DND-41 (cell line): Measurements from ENCODE around the gene SGO2.

ENCODE experiments used
- ATAC-seq: fragments of 200-7000 bp; cut with Tn5 transposase; 3 replicates; pipeline ENCODE4 v1.9.1; 2021; ENCODE audit warnings: low read depth; ENCODE audit not compliant: insufficient read depth
- DNase-seq: peaks from one replicate; pipeline ENCODE4 v3.0.0-alpha.2; 2020
- H2AFZ ChIP-seq: 2 replicates; pipeline ENCODE4 v1.6.0; 2012; ENCODE audit warnings: low read depth, low read length
- H3K27ac ChIP-seq: 2 replicates; pipeline ENCODE4 v1.5.1; 2012; ENCODE audit warnings: low read length, inconsistent platforms
- H3K27me3 ChIP-seq: fragments of 200-600 bp; sonication (generic); 2 replicates; pipeline ENCODE4 v1.6.0; 2012; ENCODE audit warnings: low read length, mild to moderate bottlenecking, inconsistent platforms; ENCODE audit not compliant: insufficient read depth, poor library complexity
- H3K36me3 ChIP-seq: 2 replicates; pipeline ENCODE4 v1.5.1; 2012; ENCODE audit warnings: low read length, inconsistent platforms; ENCODE audit not compliant: insufficient read depth
- H3K4me1 ChIP-seq: 2 replicates; pipeline ENCODE4 v1.5.1; 2012; ENCODE audit warnings: mild to moderate bottlenecking, low read length; ENCODE audit not compliant: insufficient read depth
- H3K4me2 ChIP-seq: 2 replicates; pipeline ENCODE4 v1.6.0; 2012; ENCODE audit warnings: mild to moderate bottlenecking, moderate library complexity, low read length, inconsistent platforms; ENCODE audit not compliant: insufficient read depth
- H3K4me3 ChIP-seq, 2 experiments: fragments of 200-600 bp in 1 of 2; shearing (Covaris generic) in 1 of 2; 2 replicates each; pipeline ENCODE4 v1.5.1; 2012 to 2016; ENCODE audit warnings: inconsistent platforms in 2 of 2, low read length in 2 of 2, mild to moderate bottlenecking in 2 of 2, low read depth in 1 of 2, moderate library complexity in 1 of 2
- H3K79me2 ChIP-seq: 2 replicates; pipeline ENCODE4 v1.6.0; 2012; ENCODE audit warnings: low read length, inconsistent platforms; ENCODE audit not compliant: insufficient read depth
- H3K9ac ChIP-seq: 2 replicates; pipeline ENCODE4 v1.6.0; 2012; ENCODE audit warnings: low read depth, mild to moderate bottlenecking, inconsistent platforms, low read length, moderate library complexity
- H3K9me3 ChIP-seq: 2 replicates; pipeline ENCODE4 v1.5.1; 2012; ENCODE audit warnings: low read length, moderate library complexity, mild to moderate bottlenecking, inconsistent platforms; ENCODE audit not compliant: insufficient read depth, severe bottlenecking
- H4K20me1 ChIP-seq: 2 replicates; pipeline ENCODE4 v1.6.0; 2012; ENCODE audit warnings: low read length; ENCODE audit not compliant: insufficient read depth
- EZH2 ChIP-seq: IDR thresholded peaks from 3 replicates; pipeline ENCODE4 v1.6.1; 2012; ENCODE audit warnings: borderline replicate concordance, low read depth, mild to moderate bottlenecking, moderate library complexity, low read length, inconsistent platforms; ENCODE audit not compliant: severe bottlenecking
- TF ChIP-seq, protein P1 (sequence below): IDR thresholded peaks from 2 replicates; pipeline ENCODE4 v1.5.1; 2012; ENCODE audit warnings: borderline replicate concordance, low read length, moderate library complexity, mild to moderate bottlenecking; ENCODE audit not compliant: poor library complexity, severe bottlenecking; ENCODE audit errors: extremely low read depth

SGO2 gene

DNA sequence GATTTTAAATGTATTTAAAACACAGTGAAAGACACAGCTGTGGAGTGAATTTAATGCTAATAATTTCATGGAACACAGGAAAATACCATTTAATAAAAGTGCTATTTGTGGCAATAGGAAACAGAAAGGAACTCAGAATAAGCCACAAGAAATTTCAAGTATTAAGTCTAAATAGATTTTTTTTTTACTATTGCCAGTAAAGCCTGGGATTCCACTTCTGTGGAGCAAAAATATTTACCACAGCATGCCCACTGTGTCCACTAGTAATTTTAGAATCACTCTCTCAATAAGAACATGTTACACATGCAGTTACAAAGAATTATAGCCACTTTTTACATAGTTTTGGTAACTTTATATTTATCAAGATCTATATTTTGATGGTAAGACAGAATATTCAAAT, 33.4 kb upstream of the SGO2 start:
- H3K9ac ChIP-seq, result no peak overlapping the region
- no peak overlapping the region for H3K4me3 ChIP-seq
- no peak for ATAC-seq
- no peaks in the 10 kb centered on the region for H3K27me3 ChIP-seq
- no peaks in the 10 kb centered on the region for H4K20me1 ChIP-seq
- no peak overlapping the region for H2AFZ ChIP-seq
- no peak overlapping the region for H3K4me2 ChIP-seq
- DNase-seq, result no peak
- TF ChIP-seq, protein P1, sequence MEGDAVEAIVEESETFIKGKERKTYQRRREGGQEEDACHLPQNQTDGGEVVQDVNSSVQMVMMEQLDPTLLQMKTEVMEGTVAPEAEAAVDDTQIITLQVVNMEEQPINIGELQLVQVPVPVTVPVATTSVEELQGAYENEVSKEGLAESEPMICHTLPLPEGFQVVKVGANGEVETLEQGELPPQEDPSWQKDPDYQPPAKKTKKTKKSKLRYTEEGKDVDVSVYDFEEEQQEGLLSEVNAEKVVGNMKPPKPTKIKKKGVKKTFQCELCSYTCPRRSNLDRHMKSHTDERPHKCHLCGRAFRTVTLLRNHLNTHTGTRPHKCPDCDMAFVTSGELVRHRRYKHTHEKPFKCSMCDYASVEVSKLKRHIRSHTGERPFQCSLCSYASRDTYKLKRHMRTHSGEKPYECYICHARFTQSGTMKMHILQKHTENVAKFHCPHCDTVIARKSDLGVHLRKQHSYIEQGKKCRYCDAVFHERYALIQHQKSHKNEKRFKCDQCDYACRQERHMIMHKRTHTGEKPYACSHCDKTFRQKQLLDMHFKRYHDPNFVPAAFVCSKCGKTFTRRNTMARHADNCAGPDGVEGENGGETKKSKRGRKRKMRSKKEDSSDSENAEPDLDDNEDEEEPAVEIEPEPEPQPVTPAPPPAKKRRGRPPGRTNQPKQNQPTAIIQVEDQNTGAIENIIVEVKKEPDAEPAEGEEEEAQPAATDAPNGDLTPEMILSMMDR, result no peak
- TF ChIP-seq EZH2, result no peak
- no peak overlapping the region for H3K27ac ChIP-seq
- H3K36me3 ChIP-seq, result peaks cover 70% of the 10 kb centered on the region
- no peaks in the 10 kb centered on the region for H3K4me1 ChIP-seq
- no peaks in the 10 kb centered on the region for H3K79me2 ChIP-seq
- H3K9me3 ChIP-seq, result no peaks in the 10 kb centered on the region

DNA sequence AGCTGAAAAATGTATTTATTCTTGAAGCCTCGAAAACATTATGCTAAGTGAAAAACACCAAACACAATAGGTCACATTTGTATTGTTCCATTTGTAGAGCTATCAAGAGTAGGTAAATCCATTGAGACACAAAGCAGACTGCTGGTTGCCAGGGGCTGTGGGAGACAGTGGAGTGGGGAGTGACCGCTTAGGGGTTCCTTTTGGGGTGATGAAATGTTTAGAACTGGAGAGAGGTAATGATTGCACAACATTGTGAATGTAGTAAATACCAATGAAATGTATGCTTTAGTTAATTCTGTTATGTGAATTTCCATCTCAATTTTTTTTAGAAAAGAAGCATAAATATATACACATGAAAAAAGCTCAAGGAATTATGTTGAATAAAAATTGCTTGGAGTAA, 32.0 kb upstream of the SGO2 start:
- no peaks in the 10 kb centered on the region for H3K79me2 ChIP-seq
- H3K36me3 ChIP-seq, result peaks cover 75% of the 10 kb centered on the region
- no peaks in the 10 kb centered on the region for H3K4me1 ChIP-seq
- no peaks in the 10 kb centered on the region for H3K27me3 ChIP-seq
- ATAC-seq (no peak), DNase-seq (no peak)
- no peak overlapping the region for H3K9ac ChIP-seq
- H3K4me2 ChIP-seq, result no peak overlapping the region
- H3K9me3 ChIP-seq, result no peaks in the 10 kb centered on the region
- TF ChIP-seq, protein P1, result no peak
- TF ChIP-seq EZH2, result no peak
- H2AFZ ChIP-seq, result no peak overlapping the region
- no peak overlapping the region for H3K4me3 ChIP-seq
- no peak overlapping the region for H3K27ac ChIP-seq
- no peaks in the 10 kb centered on the region for H4K20me1 ChIP-seq

DNA sequence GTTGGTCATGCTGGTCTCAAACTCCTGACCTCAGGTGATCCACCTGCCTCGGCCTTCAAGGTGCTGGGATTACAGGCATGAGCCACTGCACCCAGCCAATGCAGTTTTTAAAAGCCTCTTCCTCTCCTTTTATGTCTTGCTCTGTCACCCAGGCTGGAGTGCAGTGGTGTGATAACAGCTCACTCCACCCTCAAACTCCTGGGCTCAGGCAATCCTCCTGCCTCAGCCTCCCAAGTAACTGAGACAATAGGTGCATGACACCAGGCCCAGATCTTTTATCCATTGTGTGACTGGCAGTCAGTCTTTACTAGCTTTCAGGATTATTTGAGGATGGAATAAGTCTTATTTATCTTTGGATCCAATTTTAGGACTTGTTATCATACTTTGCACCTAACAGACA, 29.3 kb upstream of the SGO2 start:
- Histone ChIP-seq H3K4me1 (no peaks in the 10 kb centered on the region), H2AFZ (no peak overlapping the region)
- no peak for DNase-seq

More for the DNA sequence above, 29.3 kb upstream of the SGO2 start:
- Histone ChIP-seq H3K79me2 (no peaks in the 10 kb centered on the region), H3K4me2 (no peak overlapping the region), H4K20me1 (no peaks in the 10 kb centered on the region), H3K27ac (no peak overlapping the region), H3K9me3 (no peaks in the 10 kb centered on the region), H3K27me3 (no peaks in the 10 kb centered on the region), H3K9ac (no peak overlapping the region), H3K4me3 (no peak overlapping the region), H3K36me3 (peaks cover 53% of the 10 kb centered on the region)
- ATAC-seq, result no peak
- TF ChIP-seq, protein P1, result no peak
- no peak for TF ChIP-seq EZH2
